Measurements from ENCODE around the gene ANKRD2.

GRCh38 chr10:97574374-97575126, 2.0 kb downstream of the ANKRD2 start:
- TF ChIP-seq CTCF (IDR thresholded peaks at IDR 0.05; ENCODE audit: borderline replicate concordance, extremely low read depth, low read length, poor library complexity, severe bottlenecking) (no peak), EZH2 (IDR thresholded peaks at IDR 0.05; ENCODE audit: borderline replicate concordance, low read depth, low read length, severe bottlenecking) (no peak)

All from DND-41 (cell line).